Placental epithelial cell (primary cell): Measurements from ENCODE around the gene GAD2. TPM values are rescaled to one million over a fixed set of nuclear protein-coding genes. Genes with fewer than 3 reads are reported as not detected.

ENCODE experiments used
- total RNA-seq: library from RNA; depleted of rRNA; stranded (reverse); fragments of >200 nt; gene quantifications from 2 replicates; pipeline ENCODE4 v1.2.3, GENCODE V29; 2012

Gene GAD2
- not detected in 2 replicates for total RNA-seq

DNA sequence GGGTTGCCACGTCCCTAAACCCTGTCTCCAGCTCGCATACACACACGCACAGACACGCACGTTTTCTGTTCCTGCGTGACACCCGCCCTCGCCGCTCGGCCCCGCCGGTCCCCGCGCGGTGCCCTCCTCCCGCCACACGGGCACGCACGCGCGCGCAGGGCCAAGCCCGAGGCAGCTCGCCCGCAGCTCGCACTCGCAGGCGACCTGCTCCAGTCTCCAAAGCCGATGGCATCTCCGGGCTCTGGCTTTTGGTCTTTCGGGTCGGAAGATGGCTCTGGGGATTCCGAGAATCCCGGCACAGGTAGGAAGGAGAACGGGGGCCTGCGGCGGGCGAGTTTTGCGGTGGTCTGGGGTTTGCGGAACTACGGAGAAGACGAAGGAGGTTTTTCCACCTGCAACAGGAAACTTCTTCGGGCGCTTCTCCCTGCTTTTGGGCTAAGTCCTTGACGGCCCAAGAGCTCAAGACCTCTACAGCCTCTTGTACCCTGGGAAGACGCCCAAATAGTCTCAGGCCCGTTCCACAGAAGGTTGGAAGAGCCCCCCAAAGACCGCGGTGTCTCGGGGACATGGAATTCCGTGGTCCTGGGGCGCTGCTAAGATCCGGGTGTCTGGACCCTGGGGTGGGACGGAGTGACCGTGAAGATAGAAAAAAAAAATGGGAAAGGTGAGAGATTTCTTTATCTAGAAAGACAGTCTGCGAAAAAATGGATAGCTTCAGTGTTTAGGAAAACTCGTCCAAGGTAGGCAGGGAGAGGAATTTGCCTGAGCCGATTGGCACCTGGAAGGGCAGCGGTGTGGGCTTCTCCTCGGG, at the start of gene GAD2:
Gene GAD2 (plus strand): TSS at position 190 of the 811 bp plus-strand sequence. CDS start 36 bp downstream, at position 226.

Other genes with a start within 250 kb of the GAD2 start
- 2.4 and 4.6 TPM in 2 replicates for gene APBB1IP, start 221.6 kb downstream of the GAD2 start, total RNA-seq